CD4-positive, alpha-beta T cell treated with Interleukin-12 subunit alpha and Interleukin-12 subunit beta, for 1 hour (primary cell): ENCODE results near the gene COL13A1.

ENCODE experiments used
- DNase-seq: peaks from one replicate; pipeline ENCODE4 v3.0.0-alpha.2; 2020

Gene COL13A1

GRCh38 chr10:69826094-69826493, 24.4 kb downstream of the COL13A1 start:
- no peak for DNase-seq

DNA sequence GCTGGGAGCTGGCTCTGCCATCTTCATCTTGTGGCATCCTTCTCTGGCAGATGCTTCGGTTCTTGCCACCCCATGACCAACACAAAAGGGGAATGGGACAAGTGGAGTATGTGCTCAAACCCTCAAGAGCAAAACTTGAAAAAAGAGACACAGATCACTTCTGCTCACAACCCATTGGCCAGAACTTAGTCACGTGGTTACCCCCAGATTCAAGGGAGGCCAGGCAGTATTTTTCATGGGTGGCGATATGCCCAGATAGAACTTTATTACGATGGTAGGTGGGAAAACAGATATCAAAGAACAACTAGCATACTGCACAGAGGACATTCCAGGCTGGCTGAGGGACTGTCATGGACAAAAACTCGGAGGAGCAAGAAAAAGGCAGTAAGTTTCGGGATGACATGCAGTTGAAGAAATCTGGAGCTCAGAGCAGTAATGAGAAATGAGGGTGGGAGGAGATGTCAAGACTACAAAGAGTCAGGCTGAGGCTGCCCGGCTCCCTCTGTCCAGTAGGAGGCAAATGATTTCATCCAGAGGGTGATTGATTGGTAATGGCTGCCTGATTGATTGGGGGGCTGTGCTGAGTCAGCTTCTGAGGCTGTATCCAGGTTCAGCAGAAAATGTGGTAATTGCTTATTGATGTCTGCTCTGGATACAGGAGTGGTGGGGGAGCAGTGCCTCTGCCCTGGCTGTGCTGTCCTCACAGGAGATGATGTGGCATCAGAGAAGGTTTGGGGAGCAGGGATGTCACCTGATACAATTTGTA, 25.3 kb downstream of the COL13A1 start:
- DNase-seq: no peak

- DNase-seq: no peak
Measured at GRCh38 chr10:69828144-69828870, 26.6 kb downstream of the COL13A1 start.

GRCh38 chr10:69829775-69830174, 28.1 kb downstream of the COL13A1 start:
- DNase-seq: no peak

GRCh38 chr10:69831231-69831855, 29.6 kb downstream of the COL13A1 start:
- DNase-seq: no peak

- no peak for DNase-seq
Measured at GRCh38 chr10:69835233-69835632, 33.5 kb downstream of the COL13A1 start.

- DNase-seq: no peak
Measured at GRCh38 chr10:69835875-69836730, 34.4 kb downstream of the COL13A1 start.

GRCh38 chr10:69836731-69837030, 35.0 kb downstream of the COL13A1 start:
- no peak for DNase-seq

DNA sequence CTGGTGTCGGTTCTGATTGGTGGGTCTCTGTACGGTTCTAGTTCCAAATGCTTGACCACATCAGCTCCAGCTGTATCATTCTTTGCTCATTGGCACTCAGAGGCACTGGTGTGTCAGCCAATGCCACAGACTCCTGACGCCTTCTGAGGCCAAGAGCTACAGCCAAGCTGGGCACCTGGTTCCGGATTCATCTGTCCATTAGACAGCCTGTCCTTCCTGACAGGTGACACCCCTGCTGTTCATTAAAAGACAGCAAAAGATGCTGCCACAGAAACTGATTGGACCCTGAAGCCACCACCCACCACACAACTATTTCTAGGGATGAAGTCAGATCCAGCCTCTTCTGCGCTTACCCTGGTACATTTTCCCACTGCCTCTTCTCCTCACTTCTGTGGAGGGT, 35.6 kb downstream of the COL13A1 start:
- no peak for DNase-seq

- DNase-seq: no peak
Measured at GRCh38 chr10:69838418-69838817, 36.7 kb downstream of the COL13A1 start.

GRCh38 chr10:69838853-69839252, 37.1 kb downstream of the COL13A1 start:
- DNase-seq: no peak

- no peak for DNase-seq
Measured at GRCh38 chr10:69839696-69840345, 38.1 kb downstream of the COL13A1 start.

GRCh38 chr10:69840773-69841172, 39.1 kb downstream of the COL13A1 start:
- no peak for DNase-seq

DNA sequence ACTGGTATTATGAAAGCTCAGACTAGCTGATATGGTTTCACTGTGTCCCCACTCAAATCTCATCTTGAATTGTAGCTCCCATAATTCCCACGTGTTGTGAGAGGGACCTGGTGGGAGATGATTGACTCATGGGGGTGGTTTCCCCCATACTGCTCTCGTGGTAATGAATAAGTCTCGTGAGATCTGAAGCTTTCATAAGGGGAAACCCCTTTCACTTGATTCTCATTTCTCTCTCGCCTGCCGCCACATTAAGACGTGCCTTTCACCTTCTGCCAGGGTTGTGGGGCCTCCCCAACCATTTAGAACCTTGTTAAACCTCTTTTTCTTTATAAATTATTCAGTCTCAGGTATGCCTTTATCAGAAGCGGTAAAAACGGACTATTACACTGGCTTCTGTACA, 40.3 kb downstream of the COL13A1 start:
- no peak for DNase-seq

DNA sequence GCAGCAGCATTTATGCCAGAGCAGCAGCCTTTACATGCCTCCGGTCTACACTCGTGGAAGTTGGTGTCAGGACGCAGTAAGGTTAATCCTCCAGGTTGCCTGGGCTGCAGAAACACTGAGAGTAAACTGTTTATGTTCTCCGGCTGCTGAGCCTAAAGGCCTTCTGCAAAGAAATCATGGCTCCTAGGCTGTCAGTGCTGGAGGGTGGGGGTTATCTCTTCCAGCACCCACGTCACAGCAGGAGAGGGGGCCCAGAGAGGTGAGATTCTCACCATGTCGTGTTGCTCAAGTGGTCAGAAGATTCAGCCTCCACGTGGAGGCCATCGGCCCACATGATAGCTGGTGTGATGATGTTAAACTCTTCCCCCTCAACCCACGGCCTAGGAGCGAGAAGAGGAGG, 41.2 kb downstream of the COL13A1 start:
- no peak for DNase-seq

DNA sequence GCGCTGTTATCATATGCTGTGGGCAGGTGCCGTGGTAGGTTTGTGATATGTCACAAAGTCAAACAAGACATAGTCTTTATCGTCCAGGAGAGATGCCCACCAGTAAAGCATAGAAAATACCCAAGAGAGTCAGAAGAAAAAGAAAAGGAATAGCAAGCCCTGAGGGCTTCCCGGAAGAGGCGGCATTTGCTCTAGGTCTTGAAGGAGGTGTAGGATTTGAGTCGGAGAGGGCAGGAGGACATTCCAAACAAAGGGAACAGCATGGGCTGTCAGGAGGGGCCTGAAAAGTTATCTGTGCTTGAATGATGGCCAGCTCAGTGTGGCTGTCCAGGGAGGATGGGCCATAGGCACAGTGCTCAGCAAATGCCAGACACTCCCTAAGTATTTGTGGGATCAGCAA, 42.2 kb downstream of the COL13A1 start:
- no peak for DNase-seq

- no peak for DNase-seq
Measured at GRCh38 chr10:69844698-69845097, 43.0 kb downstream of the COL13A1 start.

GRCh38 chr10:69845574-69846292, 44.0 kb downstream of the COL13A1 start:
- no peak for DNase-seq

DNA sequence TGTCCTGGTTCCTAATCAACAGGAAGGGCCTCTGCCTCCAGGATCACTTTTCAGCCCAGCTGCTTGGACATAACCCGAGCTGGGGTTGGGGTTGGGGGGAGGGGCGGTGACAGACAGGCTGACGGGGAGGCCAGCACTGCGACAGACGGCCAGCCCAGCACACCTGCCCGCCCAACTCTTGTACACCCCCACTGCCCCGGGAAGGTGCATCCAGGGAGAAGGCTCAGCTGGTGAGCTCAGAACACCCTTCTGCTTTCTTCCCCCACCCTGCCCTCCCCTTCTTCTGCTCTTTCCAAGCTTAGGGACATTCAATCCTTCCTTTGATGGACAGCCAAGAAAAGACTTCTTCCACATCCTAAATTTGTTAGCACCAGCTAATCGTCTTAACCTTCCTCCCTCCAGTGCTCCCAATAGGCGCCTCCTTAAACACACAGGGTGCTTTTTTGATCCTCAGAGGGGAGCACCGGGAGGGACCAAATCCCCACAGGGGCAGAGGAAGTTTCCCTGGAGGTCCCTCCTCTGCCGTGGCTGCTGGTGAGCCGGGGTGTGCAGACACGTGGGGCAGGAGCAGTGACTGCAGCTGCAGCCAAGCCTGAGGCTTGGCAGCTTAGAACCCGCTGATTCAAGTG, 44.7 kb downstream of the COL13A1 start:
- DNase-seq: no peak

GRCh38 chr10:69847458-69847857, 45.8 kb downstream of the COL13A1 start:
- no peak for DNase-seq

- no peak for DNase-seq
Measured at GRCh38 chr10:69847883-69848282, 46.2 kb downstream of the COL13A1 start.

- no peak for DNase-seq
Measured at GRCh38 chr10:69848454-69848853, 46.7 kb downstream of the COL13A1 start.
